HTERT RPE-1 (cell line): ENCODE measurements around the gene DUSP5.
"Not testable (repeated sequence)": the region's sequence is repeated elsewhere in the genome, so short reads cannot be mapped to it uniquely, and the experiment has no call there.

Experiments used
- in situ Hi-C: fragments of 300-500 bp; cut with MboI; formaldehyde crosslinking; loops from 4 replicates; pipeline ENCODE4 v1.14.3; 2020; ENCODE audit warnings: low sequenced_read_pairs

Gene DUSP5

GRCh38 chr10:110512461-110513187 lies 14.9 kb downstream of the DUSP5 start:
- in situ Hi-C loops = no loop called here

- in situ Hi-C loops = no loop called here
Measured at GRCh38 chr10:110513949-110514348, 16.2 kb downstream of the DUSP5 start.

GRCh38 chr10:110514848-110515247 lies 17.1 kb downstream of the DUSP5 start:
- in situ Hi-C loops = no loop called here

GRCh38 chr10:110516815-110517492 lies 19.2 kb downstream of the DUSP5 start:
- in situ Hi-C loops = no loop called here

DNA sequence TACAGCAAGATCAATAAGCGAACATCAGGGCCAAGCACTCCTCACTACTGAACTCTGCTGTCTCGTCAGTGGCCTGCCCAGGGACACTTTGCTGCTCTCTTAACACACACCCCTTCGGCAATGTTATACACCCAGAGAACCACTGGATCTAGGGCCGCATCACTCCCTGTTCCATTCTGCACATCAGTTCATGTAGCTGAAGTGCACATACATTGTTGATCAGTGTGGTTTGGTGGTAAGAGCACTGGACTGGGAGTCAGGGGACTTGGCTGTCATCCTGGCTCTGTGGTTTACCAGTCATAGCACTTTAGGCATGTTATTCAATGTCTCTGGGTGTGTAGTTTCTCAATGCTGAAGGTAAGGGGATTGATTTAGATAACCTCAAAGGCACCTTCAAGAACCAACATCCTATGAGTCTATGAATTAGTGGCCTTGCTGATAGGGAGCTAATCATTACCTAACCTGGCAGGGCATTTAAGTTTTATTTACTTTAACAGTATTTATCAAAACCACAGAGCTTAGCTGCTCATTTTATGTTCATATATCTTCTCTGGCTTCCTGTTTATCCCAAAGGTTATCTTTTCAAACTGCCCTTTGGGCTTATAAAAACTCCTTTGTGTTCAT lies 24.8 kb downstream of the DUSP5 start:
- in situ Hi-C loops = no loop called here

DNA sequence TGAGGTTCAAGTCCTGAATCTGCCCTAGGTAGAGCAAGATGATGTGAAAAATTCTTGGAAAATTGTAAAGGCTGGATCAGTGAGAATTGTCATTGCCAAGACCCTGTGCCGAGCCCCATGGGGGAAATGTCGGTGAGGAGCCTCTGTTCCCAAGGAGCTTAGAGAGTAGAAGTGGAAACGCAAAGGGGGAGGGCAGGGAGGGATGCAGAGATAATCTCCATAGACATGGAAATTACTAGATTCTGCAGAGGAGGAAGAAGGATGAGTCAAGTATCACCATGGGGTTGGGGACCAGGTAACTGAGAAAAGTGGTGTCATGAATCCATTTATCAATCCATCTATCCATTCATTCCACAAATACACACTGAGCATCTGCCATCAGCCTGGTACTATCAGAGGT lies 26.0 kb downstream of the DUSP5 start:
- in situ Hi-C loops = no loop called here

GRCh38 chr10:110524179-110524858 lies 26.6 kb downstream of the DUSP5 start:
- in situ Hi-C loops = no loop called here

- in situ Hi-C loops = no loop called here
Measured at GRCh38 chr10:110524859-110525232, 27.1 kb downstream of the DUSP5 start.

DNA sequence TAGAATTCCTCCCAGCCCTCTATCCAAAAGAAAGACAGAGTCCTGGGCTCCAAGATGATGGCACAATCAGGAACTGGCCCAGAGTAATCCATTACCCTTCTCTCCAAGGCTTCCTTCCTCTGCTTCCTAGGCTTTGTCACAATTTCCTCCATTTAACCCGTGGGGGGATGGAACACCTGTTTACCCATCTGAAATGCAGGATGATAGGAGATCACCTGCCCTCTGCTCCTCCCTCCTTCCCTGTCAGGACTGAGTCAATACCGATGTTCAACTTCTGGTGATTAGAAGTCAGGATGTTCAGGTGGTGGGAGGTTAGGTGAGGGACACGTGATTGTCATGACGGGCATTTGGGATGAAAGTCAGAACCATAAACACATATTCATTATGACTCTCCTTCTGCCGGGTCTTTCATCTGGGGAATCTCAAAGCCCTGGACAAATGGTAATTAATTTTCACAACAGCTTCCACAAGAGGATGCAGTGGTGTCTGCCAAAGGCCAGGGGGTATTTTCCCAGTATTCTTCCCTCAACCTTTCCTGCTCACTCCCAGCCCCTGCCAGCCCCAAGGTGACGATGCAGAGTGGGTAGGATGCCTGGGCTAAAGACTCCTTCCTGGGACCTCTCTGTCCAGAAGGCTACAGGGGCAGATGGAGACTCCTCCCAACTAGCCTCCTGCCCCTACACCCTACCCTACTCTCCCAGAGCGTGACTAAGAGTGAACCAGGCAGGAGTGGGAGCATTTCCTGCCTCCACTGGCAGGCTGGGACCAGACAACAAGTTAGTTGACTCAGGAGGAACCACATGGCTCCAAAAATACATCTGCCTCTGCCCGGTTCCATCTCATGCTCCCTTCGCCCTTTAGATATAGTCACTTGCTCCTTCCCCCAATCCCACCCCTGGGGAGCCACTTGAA lies 27.9 kb downstream of the DUSP5 start:
- in situ Hi-C loops = no loop called here

DNA sequence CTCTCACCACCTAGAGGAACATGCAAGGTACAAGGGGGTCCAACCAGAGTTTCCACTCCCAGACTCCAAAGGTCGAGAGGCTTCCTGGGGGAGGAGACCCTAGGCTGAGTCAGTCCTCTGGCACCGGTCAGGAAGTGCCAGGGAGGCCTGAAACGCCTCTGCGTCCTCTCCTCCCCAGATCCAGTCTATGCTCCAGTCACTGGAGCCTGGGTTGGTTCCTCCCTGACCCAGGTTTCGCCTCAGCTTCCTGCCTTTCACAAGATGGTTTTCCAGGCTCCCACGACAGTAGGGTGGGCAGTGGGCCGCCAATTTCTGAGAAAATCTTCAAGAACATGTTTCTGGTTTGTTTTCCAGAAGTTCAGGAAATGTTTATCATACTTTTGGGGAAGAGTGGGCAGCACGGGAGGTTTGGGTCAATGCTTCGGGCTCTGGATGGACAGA lies 30.0 kb downstream of the DUSP5 start:
- in situ Hi-C loops = no loop called here

DNA sequence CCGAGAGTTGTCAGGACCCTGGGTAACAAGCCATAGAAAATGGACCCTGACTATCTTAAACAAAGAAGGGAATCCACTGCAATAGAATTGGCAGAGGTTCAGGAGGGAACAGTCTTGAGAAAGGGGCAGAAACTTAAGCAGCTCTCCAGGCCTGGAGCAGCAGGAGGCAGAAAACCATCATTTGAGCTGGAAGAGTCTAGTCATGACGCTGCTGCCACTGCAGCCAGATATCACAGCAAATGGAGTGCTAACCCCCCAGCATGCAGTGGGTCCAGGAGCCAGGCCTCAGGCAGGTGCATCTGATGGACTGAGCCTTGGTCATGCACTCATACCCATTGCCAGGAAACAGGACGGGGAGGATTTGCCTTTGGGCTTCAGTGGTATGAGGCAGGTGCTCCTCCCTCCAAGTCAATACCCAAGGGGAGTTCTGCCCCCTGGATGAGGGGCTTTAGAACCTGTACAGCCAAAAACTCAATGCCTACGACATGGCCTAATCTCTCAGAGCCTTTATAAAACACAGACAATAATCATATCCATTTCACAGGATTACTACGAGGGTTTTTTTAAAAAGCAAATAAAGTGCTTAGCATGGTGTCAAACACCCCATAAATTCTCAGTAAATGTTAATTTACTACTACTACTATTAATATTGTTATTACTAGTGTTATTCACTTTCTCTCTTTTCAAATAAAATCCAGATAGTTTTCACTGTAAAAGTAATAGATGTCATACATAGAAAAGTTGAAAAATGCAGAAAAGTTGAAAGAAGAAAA lies 30.7 kb downstream of the DUSP5 start:
- in situ Hi-C loops = no loop called here

GRCh38 chr10:110528997-110529524 lies 31.4 kb downstream of the DUSP5 start:
- in situ Hi-C loops = not testable (repeated sequence)

GRCh38 chr10:110529596-110530011 lies 31.9 kb downstream of the DUSP5 start:
- in situ Hi-C loops = no loop called here

GRCh38 chr10:110530131-110530831 lies 32.6 kb downstream of the DUSP5 start:
- in situ Hi-C loops = no loop called here

DNA sequence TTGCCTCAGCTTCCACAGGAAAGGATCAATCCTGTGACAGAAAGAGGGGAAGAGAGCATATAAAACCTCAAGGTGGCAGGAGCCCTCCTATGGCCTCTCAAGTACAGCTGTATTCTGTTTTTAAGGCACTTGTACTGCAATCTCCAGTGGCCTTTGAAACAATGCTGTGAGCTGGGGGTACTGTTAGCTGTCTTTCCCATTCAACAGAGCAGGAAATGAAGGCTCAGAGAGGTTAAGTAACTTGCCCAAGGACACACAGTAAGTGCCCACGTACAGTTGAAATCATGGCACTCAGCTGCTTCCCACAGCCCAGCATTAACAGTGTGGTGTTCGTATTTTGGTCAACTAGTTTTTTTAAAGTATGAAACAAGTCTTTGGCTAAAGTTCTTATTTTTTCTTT lies 34.0 kb downstream of the DUSP5 start:
- in situ Hi-C loops = no loop called here

DNA sequence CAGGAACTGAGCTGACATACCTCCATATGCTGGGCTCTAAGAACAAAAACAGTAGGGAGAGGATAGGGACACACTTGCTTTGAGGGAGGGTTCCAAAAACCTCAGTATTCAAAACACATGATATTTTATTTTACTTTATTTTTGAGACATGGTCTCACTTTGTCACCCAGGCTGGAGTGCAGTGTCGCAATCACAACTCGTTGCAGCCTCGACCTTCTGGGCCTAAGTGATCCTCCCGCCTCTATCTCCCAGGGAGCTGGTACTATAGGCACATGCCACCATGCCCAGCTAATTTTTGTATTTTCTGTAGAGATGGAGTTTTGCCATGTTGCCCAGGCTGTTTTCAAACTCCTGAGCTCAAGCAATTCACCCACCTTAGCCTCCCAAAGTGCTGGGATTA lies 34.9 kb downstream of the DUSP5 start:
- in situ Hi-C loops = not testable (repeated sequence)

- in situ Hi-C loops = no loop called here
Measured at GRCh38 chr10:110533149-110533548, 35.4 kb downstream of the DUSP5 start.

DNA sequence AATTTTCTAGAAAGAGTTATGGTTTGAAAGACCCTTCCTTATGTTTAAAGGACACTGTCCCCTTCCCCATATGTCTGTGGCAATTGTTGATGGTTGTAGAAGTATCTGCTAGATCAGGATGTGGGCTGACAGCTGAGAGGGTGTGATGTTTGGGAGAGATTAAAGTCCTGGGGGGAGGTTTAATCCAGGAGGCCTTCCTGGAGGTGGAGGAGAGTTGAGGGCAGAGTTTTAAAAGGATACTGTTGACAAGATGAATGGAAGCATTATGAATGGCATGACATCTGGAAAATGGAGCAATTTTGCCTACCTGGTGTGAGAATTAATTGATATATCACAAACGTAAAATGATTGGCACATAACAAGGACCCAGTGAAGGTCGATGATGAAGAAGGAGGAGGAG lies 36.9 kb downstream of the DUSP5 start:
- in situ Hi-C loops = no loop called here
